GM18867 (cell line): ENCODE measurements around the gene TMEM269.
"Not testable (repeated sequence)": the region's sequence is repeated elsewhere in the genome, so short reads cannot be mapped to it uniquely, and the experiment has no call there.

Source experiments
- ATAC-seq: cut with Tn5 transposase; IDR thresholded peaks from one replicate; pipeline ENCODE4 v1.9.1; 2021; ENCODE audit warnings: mild to moderate bottlenecking, moderate library complexity; ENCODE audit not compliant: unreplicated experiment

TMEM269 gene

DNA sequence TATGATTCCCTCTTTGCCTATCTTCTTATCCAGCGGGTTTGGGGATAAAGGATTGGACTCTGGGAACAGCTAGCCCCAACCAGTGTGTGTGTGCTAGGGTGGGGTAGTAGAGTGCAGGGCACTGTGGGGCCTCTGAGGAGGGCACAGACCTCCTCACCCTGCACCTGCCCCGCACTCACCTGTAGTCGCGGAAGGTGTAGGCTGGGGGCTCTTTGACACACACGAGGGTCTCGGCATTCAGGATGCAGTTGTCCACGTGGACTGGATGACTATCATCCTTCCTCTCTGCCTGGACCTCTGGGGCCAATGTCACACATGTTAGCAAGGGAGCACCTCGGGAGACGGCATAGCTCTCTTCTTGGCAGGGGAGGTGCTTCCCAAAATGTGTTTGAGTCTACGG lies 36.8 kb upstream of the TMEM269 start:
- no peak for ATAC-seq

DNA sequence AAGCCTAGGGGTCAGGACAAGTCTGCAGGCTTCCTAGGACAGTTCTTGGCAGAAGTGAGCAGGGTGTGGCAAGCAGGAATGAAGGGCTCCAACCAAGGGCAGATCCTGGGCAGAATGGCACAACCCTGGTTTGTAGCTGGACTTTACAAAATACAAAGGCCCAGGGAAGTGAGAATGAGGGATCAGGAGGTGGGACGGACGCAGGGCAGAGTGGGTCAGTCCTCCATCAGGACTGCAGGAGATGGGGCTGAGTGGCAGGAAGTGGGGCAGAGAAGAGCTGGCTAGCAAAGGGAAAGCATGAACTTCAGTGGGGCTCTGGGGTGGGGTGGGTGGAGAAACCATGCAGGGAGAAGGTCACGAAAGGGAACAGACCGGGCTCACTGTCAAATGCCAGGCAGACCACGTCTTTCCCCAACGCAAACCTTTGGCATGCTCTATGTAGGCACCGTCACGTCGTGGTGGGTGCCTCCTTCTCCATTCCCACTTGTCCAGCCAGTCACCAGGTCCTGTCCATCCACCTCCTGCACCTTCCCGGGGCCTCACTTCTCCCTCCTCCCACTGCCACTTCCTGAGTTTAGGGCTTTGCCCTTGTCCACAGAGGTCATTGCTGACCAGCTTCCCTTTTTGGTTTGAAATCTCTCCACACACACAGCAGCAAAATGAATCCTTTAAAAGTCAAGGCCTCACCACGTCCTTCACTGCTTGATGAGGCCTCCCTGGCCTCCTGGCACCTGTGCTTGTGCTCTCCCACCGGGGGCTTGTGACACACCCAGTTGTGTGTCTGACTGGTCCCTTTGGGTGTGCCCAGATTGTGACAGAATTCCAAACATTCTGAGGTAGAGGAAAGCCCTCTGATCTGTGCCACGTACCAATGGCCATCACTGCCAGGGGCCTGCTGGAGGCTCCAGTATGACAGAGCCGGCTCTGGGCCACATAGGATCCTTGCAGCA lies 36.1 kb upstream of the TMEM269 start:
- ATAC-seq = no peak

DNA sequence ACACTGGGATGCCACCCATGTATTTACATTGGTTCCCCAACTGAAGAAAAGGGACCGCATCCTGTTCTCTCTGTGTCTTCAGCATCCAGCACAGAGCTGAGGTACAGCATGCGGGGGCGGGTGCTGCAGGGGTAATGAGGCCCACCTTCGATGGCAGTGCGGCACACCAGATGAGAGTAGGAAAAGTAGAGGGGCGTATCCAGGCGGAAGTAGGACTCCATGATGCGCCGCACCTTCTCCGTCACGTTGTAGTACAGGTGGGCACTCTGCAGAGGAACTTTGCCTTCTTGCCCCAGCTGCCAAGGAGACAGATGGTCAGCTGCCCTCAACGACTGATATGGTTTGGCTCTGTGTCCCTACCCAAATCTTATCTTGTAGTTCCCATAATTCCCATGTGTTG lies 34.8 kb upstream of the TMEM269 start:
- no peak for ATAC-seq

DNA sequence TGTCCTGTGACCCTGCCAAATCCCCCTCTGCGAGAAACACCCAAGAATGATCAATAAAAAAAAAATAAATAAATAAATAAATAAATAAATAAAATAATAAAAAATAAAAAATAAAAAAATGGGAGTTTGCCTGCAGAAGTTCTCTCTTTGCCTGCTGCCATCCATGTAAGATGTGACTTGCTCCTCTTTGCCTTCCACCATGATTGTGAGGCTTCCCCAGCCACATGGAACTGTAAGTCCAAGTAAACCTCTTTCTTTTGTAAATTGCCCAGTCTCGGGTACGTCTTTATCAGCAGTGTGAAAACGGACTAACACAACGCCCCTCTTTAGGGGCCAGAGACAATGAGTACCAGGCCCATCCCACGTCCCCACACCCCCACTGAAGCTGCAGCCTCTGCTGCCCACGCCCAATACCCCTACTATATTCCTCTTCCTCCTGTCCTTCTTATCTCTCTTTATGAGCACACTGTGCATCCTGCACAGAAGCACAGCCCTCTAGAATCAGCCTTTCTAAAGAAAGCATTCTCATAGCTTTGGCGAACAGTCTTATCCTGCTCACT lies 33.2 kb upstream of the TMEM269 start:
- not testable (repeated sequence) for ATAC-seq

DNA sequence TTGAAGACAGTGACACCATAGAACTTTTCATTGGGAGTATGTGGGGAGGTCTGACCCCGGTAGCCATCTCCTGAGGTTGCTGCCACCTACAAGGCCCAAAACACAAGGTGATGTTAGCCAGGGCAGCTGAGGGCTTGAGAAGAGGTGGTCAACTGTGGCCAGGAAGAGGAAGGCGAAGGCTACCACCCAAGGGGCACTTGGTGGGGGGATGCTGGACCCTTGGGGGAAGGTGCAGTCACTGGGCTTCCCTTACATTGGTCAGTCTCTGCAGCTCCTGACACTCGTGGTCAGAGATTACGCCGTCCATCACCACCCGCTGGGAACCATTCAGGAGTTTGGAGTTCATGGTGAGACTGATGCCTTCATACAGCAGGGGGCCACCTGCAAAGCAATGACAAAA lies 32.5 kb upstream of the TMEM269 start:
- no peak for ATAC-seq

DNA sequence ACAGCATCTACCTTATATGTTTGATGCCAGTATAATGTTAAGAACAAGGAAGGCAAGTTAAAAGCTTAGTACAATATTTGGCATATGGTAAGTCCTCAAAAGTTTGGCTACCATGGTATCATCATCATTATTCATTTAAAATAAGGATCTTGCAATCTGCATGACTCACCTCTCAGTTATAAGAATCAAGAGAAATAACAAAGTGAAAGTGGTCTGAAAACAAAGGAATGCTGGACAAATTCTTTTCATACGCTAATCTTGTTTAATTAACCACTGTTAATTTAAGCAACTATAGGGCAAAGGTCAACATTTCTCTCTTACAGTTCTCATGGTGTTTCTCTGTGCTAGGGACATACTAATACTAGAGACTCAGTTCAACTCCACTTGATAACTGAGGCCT lies 31.7 kb upstream of the TMEM269 start:
- ATAC-seq = no peak

DNA sequence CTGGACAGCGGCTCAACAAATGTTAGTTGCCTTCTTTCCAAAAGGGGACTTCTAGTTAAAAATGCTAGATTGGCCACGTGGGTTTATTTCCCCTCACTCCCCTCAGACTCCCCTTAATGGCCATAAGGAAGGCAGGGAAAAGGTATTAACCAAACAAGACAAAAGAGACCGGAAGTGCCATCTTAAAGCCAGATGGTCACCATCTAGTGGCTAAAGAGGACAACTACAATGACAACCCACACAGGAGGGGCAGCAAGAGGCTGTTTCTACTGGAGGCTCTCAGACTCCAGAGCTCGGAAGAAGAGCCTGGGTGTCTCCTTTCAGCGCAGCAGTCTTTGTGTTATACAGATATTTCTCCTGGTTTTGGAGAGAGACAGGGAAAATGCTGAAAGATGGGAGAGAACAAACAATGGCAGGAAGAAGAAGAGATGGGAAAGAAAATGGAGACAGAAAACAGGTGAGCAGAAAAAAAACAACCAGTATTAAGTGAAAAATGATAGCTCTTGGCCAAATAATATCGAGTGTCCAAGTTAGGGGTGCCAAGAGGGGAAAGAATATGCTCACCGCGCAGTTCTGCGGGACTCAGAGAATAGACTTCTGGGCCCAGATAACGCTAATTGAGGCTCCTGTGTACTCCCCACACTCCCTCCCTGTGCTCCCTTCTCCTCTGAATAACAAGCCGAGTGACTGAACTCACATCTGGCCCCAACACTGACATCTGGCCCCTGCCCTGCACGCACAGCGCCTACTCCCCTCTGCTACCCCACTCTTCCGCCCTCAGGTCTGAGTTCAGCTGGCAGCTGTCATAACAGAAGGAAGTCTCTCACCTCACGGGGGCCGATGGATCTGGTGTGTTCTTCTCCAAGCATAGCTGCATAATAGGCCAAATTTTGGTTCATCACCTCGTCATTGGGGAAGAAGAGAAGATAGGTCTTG lies 27.6 kb upstream of the TMEM269 start:
- no peak for ATAC-seq

DNA sequence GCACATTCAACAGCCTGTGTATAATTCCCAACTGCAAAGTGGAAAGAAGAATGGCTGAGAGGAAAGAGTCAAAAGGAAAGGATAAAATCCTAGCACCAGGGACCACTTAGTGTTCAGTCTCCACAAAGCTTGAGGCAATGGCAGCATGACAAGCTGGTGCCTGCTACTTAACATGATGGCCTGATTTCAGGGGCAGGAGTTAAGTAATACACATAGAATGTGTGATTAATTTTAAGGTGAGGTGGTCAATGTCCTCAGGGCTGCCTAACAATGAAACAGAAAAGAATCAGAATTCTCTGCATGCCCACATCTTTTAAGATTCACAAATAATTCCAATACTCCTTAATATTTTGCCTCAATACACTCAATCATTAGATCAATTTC lies 26.9 kb upstream of the TMEM269 start:
- ATAC-seq = no peak

DNA sequence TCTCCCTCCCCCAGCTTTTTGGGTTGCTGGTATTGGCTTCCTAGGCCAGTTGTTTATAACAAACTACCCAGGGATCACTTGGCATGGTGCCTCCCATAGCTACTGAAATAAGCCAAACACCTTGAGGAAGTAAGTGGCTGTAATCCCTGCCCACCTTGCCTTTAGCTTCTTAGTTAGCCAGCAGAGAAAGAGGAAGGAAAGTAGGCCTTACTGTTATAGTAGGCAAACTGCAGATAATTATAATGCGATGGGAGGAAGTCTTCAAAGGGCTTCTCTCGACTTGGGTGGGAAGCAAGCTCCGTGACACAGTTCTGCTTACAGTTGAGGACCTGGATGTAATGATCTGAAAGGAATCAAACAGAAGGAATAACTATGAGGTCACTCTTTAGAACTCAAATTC lies 26.1 kb upstream of the TMEM269 start:
- no peak for ATAC-seq

DNA sequence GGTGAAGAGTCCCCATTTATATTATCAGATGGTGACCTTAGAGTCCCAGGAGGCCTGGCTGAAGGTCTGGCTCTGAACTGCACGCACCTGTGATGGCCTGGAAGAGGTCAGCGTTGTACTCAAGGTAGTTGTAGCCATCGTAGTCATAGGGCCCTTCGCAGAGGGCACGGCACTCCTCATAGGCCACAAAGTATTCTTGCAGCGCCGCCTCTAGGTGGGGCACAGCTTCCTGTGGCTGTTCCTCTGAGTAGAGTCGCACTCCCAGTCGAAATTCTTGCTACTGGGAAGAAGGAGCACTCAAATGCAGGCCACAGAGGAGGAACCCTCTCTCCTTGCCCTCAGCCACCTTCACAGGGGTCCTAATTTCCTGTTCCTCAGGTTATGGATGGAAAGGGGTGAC lies 25.7 kb upstream of the TMEM269 start:
- no peak for ATAC-seq

DNA sequence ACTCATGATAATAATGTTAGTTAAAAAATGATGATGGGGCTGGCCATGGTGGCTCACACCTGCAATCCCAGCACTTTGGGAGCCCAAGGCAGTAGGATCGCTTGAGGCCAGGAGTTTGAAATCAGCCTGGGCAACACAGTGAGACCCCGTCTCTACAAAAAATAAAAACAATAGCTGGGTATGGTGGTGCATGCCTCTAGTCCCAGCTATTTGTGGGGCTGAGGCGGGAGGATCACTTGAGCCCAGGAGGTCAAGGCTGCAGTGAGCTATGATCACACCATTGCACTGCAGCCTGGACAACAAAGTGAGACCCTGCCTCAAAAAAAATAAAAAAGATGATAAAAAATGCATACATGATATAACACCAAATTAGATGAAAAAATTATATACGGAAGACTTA lies 23.2 kb upstream of the TMEM269 start:
- no peak for ATAC-seq

DNA sequence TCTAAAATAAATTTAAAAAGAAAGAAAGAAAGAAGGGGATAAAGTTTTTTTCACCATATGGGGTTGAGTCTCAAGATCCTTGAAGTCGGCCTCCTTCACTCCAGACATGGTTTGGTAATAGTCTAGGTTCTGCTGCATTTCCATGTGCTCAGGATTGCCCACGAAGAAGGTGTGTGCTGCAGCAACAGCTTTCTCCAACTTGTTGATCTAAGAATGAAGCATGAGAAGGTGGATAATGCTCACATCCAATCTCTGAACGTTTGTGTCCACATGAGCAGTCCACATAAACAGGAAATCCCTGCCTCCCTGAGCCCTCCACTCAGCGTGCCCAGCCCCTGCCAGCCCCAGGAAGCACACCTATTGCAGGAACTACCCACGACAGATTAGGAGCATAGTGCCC lies 22.5 kb upstream of the TMEM269 start:
- no peak for ATAC-seq

DNA sequence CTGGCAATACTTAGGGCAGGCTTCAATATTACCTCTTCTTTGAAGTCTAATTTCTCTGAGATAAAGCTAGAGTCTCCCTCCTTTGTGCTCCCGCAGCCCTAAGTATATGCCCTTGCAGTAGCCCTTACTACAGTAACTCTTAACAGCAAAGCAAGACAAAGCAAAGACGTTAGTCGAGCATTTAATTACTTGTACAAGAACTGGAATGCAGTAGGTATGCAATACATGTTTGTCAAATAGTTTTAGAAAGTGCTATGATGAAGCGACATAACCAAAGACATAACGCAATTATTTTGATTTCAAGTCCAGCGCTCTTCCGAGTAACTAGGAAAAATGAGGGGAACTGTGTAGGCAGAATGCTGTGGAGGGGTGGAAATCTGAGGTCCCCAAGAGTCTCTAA lies 19.5 kb upstream of the TMEM269 start:
- ATAC-seq = no peak

DNA sequence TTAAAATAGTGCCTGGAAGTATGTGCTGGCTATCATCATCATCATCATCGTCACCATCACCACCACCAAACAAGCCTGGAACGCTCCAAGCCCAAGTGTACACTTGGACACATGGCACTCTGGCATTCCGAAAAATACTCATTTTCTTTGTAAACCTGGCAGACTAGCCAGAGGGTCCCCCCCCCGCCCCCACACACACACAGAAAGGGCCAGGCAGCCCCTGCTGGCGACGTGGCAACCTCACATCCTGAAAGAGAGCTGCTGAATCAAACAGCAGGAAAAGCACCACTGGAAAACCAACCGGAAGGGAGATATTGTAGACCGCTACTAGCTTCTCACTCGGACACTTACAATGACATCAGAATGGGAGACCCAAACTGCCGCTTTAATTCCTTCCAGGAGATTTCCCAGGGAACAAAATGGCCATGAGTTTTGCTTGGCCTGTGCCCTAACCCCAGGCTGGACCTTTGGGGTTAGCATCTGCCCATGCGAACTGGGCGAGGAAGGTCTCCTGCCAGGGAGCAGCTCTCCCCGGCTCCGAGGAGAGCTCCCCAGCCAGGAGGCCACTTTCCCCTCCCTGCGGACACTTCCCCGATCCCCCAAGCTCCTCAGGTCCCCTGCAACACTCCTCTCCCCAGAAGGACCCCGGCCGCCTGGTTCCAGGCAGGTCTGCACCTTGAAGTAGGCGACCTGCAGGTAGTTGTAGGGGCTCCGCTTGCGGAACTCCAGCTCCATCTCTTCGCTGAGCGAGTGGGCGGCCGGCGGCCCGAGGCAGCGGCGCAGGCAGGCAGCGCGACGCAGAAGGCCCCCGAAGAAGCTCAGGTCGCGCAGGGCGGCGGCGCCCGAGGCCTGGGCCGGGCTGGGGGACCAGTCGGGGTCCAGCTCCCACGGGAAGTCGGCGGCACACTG lies 18.7 kb upstream of the TMEM269 start:
- peak; percentile 19 for ATAC-seq

DNA sequence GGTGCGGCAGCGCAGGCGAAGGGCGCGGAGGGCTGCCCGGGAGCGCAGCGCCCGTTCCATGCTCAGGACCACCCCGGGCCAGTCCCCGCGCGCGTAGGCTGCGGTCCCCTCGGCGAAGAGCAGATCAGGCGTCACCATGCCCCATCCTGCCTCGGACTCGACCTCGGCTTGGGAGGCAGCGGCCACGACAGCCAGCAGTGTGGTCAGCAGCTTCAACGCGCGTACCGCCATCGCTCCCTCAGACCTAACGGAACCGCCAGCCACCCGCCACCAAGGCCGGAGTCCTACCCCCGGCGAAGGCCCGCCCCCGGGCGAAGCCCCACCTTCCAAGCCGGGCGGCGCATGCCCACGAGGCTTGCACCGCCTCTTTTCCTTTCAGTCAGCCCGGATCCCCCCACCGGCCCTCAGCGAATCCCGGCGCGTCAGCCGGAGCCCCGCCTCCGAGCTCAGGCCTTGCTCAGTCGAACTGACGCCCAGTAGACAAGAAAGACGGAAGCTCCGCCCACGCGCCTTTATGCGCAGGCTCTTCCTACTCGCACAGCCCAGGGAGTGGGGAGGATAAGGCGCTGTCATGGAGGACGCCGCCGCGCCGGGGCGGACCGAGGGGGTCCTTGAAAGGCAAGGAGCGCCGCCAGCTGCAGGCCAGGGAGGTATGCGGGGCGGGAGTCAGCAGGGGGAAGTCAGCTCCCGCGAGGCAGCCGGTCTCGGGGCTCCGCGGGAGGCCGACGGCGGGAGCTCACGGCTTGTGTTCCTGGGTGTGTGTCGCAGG lies 17.9 kb upstream of the TMEM269 start, which contains the start of the genes C1orf50 and P3H1:
TSS of gene C1orf50 (plus strand) at position 509 of the 769 bp plus-strand sequence. CDS start at position 572, 63 bp downstream.
TSS of gene P3H1 (minus strand) at position 288 of the 769 bp plus-strand sequence. CDS start at position 231, 57 bp downstream.
- ATAC-seq = peak; percentile 87

DNA sequence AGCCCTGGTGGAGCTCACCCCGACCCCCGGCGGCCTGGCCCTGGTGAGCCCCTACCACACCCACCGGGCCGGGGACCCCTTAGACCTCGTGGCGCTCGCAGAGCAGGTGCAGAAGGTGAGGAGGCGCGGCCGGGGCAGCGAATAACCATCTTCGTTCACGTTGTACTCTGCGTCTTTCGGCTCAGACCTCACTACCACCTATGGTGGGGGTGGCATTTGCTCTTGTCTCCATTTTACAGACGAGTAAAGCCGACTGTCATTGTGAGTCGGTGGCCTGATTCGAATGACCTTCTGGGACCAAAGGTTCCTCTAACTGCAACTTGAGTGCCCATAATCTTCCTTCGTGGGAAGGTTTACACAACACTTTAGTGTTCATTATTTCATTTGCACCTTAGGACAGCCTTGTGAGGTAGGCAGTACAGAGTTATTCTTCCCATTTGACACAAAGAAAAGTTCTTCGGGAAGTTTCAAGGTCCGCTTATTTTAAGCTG lies 17.2 kb upstream of the TMEM269 start:
- ATAC-seq = peak; percentile 32

DNA sequence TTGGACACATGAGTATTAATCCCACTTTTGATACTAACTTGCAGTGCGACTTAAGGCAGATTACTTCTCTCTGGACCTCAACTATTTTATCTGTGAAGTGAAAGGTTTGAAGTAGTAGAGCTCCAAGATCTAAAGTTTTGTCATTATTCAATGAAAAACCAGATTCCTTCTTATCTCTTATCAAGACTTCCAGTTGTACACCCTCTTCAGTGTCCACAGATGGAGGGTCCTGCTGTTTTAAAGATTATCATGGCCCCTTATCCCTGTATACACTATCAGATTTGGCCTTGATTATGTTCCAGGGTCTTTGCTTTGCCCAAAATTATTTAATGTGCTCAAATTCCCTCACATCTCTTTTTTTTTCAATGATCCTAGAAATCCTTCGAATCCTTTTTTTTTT lies 16.6 kb upstream of the TMEM269 start:
- ATAC-seq = no peak

DNA sequence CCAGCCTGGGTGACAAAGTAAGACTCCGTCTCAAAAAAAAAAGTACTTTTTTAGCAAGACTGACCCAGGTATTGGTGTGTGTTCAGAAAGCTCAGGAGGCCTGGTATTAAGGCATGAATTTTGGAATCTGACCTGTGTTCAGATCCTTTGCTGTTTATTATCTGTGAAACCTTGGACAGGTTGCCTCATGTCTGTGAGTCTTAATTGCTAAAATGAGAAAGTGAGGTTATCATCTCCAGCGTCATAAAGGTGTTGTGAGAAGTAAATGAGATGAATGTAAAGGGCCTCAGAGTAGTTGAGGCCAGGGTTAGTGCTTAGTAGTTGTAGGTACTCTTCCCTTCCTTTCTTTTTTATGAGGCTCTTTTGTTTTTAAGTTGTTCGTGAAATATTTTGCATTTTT lies 15.0 kb upstream of the TMEM269 start:
- ATAC-seq = no peak

DNA sequence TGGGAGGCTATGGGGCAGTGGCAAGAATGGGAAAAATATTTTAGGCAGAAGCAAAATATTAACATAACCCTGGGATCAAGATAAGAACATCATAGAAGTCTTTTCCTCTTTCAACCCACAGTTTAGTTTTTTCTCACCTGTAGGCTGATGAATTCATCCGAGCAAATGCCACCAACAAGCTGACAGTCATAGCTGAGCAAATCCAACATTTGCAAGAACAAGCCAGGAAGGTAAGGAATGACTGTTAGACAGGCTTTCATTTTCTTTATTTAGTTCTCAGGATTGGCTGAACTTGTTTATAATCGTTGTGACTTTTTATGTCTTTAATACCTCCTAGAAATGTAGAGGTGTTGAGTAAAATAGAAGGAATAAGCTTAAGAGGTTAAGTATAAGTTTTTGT lies 11.4 kb upstream of the TMEM269 start:
- ATAC-seq = no peak
